ENCODE data around the gene LRFN5. TPM values are rescaled to one million over a fixed set of nuclear protein-coding genes. Genes with fewer than 3 reads are reported as not detected.

LRFN5 gene
- total and polyA plus RNA-seq, 2 of the 13 experiments (the other 11 are each of a cell fraction or from before 2014, with no cell fraction given) = not detected

DNA sequence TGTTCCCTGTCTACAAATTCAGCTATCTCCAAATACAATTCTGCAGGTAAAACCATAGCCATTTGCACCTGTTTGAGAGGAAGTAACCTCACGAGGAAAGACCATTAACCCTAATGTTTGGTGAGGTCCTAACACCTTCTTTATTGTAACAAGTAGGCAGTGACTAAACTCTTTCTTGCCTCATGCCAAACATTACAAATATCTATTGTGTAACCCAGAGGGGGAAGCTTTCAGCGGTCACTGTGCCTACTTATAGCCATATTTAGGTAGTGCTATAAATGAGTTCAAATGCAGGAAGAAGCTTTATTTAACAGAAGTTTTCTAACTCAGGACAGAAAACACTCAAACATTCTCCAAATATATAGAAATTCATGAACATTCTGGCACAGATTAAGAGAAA lies 252.7 kb downstream of the LRFN5 start:
- no TSS peak for BruUV-seq (replicated peaks)
- Histone ChIP-seq H3K4me1 (ENCODE audit: insufficient read depth, low read length) (no peaks in the 10 kb centered on the region), H3K9ac (ENCODE audit: insufficient read depth, low read depth, low read length) (no peak overlapping the region), H3K27ac (ENCODE audit: extremely low read length, insufficient read depth, low read length) (no peak overlapping the region), H2AFZ (ENCODE audit: low read length) (no peak overlapping the region), H3K36me3 (replicated peaks in 1 of 2; ENCODE audit: control insufficient read depth in 1 of 2, insufficient read depth in 2 of 2, low read length in 2 of 2) (no peaks in the 10 kb centered on the region), H3K79me2 (ENCODE audit: insufficient read depth, low read length) (no peaks in the 10 kb centered on the region), H3K4me3 (replicated peaks in 1 of 3; ENCODE audit: insufficient read depth in 1 of 3, low read depth in 2 of 3, low read length in 3 of 3) (no peak overlapping the region), H4K20me1 (ENCODE audit: insufficient read depth, low read length) (no peaks in the 10 kb centered on the region), H3K9me3 (ENCODE audit: low read length) (peaks cover 64% of the 10 kb centered on the region), H3K4me2 (ENCODE audit: low read depth, low read length) (no peak overlapping the region), H3K27me3 (ENCODE audit: control insufficient read depth in 1 of 2, insufficient read depth in 2 of 2, low read length in 2 of 2) (no peaks in the 10 kb centered on the region)
- 1% methylated on average over 2 of the region's 2 CpGs for WGBS (ENCODE audit: low lambda C conversion rate)
- intact Hi-C loops (cut with micrococcal nuclease; ENCODE audit: unreplicated experiment) (no loop called here), in situ Hi-C loops (cut with HindIII; ENCODE audit: extremely low pct_ligation_motif_present, low pct_unique_long_range_greater_than_20kb) (no loop called here)
- CTCF ChIA-PET (ENCODE audit: low intra/inter-chr PET ratio, low total read pairs) = no interaction called here
- no peak for ATAC-seq
- no peak for FAIRE-seq
- DNase-seq (ENCODE audit: low spot score) = no peak
- POLR2A ChIA-PET = no interaction called here
- TF ChIP-seq, protein P1, sequence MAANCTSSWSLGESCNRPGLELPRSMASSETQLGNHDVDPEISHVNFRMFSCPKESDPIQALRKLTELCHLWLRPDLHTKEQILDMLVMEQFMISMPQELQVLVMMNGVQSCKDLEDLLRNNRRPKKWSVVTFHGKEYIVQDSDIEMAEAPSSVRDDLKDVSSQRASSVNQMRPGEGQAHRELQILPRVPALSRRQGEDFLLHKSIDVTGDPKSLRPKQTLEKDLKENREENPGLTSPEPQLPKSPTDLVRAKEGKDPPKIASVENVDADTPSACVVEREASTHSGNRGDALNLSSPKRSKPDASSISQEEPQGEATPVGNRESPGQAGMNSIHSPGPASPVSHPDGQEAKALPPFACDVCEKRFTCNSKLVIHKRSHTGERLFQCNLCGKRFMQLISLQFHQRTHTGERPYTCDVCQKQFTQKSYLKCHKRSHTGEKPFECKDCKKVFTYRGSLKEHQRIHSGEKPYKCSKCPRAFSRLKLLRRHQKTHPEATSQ (CRISPR knock-in tag; IDR thresholded peaks at IDR 0.05; ENCODE audit: borderline replicate concordance) = no peak
- TF ChIP-seq HMG20A (CRISPR knock-in tag; IDR thresholded peaks at IDR 0.05; ENCODE audit: borderline replicate concordance) (no peak), MTF2 (CRISPR knock-in tag; IDR thresholded peaks at IDR 0.05; ENCODE audit: borderline replicate concordance) (no peak), KDM3A (CRISPR knock-in tag; IDR thresholded peaks at IDR 0.05; ENCODE audit: low read depth) (no peak), ZNF614 (CRISPR knock-in tag; IDR thresholded peaks at IDR 0.05; ENCODE audit: borderline replicate concordance) (no peak), ZNF121 (CRISPR knock-in tag; IDR thresholded peaks at IDR 0.05) (no peak), SOX5 (CRISPR knock-in tag; IDR thresholded peaks at IDR 0.05; ENCODE audit: borderline replicate concordance) (no peak), SP2 (CRISPR knock-in tag; IDR thresholded peaks at IDR 0.05) (no peak), ZNF33B (CRISPR knock-in tag; IDR thresholded peaks at IDR 0.05) (no peak)
- TF ChIP-seq, protein P2, sequence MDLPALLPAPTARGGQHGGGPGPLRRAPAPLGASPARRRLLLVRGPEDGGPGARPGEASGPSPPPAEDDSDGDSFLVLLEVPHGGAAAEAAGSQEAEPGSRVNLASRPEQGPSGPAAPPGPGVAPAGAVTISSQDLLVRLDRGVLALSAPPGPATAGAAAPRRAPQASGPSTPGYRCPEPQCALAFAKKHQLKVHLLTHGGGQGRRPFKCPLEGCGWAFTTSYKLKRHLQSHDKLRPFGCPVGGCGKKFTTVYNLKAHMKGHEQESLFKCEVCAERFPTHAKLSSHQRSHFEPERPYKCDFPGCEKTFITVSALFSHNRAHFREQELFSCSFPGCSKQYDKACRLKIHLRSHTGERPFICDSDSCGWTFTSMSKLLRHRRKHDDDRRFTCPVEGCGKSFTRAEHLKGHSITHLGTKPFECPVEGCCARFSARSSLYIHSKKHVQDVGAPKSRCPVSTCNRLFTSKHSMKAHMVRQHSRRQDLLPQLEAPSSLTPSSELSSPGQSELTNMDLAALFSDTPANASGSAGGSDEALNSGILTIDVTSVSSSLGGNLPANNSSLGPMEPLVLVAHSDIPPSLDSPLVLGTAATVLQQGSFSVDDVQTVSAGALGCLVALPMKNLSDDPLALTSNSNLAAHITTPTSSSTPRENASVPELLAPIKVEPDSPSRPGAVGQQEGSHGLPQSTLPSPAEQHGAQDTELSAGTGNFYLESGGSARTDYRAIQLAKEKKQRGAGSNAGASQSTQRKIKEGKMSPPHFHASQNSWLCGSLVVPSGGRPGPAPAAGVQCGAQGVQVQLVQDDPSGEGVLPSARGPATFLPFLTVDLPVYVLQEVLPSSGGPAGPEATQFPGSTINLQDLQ (CRISPR knock-in tag; IDR thresholded peaks at IDR 0.05) = no peak
- TF ChIP-seq, protein P3, sequence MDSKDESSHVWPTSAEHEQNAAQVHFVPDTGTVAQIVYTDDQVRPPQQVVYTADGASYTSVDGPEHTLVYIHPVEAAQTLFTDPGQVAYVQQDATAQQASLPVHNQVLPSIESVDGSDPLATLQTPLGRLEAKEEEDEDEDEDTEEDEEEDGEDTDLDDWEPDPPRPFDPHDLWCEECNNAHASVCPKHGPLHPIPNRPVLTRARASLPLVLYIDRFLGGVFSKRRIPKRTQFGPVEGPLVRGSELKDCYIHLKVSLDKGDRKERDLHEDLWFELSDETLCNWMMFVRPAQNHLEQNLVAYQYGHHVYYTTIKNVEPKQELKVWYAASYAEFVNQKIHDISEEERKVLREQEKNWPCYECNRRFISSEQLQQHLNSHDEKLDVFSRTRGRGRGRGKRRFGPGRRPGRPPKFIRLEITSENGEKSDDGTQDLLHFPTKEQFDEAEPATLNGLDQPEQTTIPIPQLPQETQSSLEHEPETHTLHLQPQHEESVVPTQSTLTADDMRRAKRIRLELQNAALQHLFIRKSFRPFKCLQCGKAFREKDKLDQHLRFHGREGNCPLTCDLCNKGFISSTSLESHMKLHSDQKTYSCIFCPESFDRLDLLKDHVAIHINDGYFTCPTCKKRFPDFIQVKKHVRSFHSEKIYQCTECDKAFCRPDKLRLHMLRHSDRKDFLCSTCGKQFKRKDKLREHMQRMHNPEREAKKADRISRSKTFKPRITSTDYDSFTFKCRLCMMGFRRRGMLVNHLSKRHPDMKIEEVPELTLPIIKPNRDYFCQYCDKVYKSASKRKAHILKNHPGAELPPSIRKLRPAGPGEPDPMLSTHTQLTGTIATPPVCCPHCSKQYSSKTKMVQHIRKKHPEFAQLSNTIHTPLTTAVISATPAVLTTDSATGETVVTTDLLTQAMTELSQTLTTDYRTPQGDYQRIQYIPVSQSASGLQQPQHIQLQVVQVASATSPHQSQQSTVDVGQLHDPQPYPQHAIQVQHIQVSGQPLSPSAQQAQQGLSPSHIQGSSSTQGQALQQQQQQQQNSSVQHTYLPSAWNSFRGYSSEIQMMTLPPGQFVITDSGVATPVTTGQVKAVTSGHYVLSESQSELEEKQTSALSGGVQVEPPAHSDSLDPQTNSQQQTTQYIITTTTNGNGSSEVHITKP (CRISPR knock-in tag; IDR thresholded peaks at IDR 0.05; ENCODE audit: low read depth) = no peak
- TF ChIP-seq, protein P4, sequence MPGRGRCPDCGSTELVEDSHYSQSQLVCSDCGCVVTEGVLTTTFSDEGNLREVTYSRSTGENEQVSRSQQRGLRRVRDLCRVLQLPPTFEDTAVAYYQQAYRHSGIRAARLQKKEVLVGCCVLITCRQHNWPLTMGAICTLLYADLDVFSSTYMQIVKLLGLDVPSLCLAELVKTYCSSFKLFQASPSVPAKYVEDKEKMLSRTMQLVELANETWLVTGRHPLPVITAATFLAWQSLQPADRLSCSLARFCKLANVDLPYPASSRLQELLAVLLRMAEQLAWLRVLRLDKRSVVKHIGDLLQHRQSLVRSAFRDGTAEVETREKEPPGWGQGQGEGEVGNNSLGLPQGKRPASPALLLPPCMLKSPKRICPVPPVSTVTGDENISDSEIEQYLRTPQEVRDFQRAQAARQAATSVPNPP (CRISPR knock-in tag; IDR thresholded peaks at IDR 0.05) = no peak
- TF ChIP-seq, protein P5, sequence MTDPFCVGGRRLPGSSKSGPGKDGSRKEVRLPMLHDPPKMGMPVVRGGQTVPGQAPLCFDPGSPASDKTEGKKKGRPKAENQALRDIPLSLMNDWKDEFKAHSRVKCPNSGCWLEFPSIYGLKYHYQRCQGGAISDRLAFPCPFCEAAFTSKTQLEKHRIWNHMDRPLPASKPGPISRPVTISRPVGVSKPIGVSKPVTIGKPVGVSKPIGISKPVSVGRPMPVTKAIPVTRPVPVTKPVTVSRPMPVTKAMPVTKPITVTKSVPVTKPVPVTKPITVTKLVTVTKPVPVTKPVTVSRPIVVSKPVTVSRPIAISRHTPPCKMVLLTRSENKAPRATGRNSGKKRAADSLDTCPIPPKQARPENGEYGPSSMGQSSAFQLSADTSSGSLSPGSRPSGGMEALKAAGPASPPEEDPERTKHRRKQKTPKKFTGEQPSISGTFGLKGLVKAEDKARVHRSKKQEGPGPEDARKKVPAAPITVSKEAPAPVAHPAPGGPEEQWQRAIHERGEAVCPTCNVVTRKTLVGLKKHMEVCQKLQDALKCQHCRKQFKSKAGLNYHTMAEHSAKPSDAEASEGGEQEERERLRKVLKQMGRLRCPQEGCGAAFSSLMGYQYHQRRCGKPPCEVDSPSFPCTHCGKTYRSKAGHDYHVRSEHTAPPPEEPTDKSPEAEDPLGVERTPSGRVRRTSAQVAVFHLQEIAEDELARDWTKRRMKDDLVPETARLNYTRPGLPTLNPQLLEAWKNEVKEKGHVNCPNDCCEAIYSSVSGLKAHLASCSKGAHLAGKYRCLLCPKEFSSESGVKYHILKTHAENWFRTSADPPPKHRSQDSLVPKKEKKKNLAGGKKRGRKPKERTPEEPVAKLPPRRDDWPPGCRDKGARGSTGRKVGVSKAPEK (CRISPR knock-in tag; IDR thresholded peaks at IDR 0.05; ENCODE audit: borderline replicate concordance) = no peak

Data from HepG2 (cell line).